HepG2 (cell line): Measurements from ENCODE around the gene WWC2. TPM values are rescaled to one million over a fixed set of nuclear protein-coding genes. Genes with fewer than 3 reads are reported as not detected.

Source experiments
- HMGXB4 ChIP-seq, 2 experiments: sonication (generic) in 1 of 2; formaldehyde crosslinking in 1 of 2; IDR thresholded peaks; 2 replicates each; pipeline versions ENCODE4 v1.4.0 to v1.6.1; 2018 to 2020; ENCODE audit warnings: missing genetic modification reagents in 2 of 2, borderline replicate concordance in 1 of 2, low read depth in 1 of 2, mild to moderate bottlenecking in 1 of 2, missing biosample characterization in 1 of 2
- HOXA3 ChIP-seq: sonication (generic); formaldehyde crosslinking; IDR thresholded peaks from 2 replicates; pipeline ENCODE4 v1.5.0; 2020; ENCODE audit warnings: missing genetic modification reagents
- JARID2 ChIP-seq: sonication (generic); formaldehyde crosslinking; IDR thresholded peaks from 2 replicates; pipeline ENCODE4 v1.8.1; 2023; ENCODE audit warnings: missing genetic modification reagents, inconsistent platforms; ENCODE audit not compliant: insufficient replicate concordance
- KDM4B ChIP-seq: sonication (generic); formaldehyde crosslinking; IDR thresholded peaks from 2 replicates; pipeline ENCODE4 v1.4.0; 2020; ENCODE audit warnings: missing genetic modification reagents
- NFE2 ChIP-seq: sonication (generic); formaldehyde crosslinking; IDR thresholded peaks from 2 replicates; pipeline ENCODE4 v1.4.0; 2020; ENCODE audit warnings: missing genetic modification reagents
- NRL ChIP-seq: sonication (generic); formaldehyde crosslinking; IDR thresholded peaks from 2 replicates; pipeline ENCODE4 v1.5.0; 2020; ENCODE audit warnings: missing genetic modification reagents, mild to moderate bottlenecking, moderate library complexity, borderline replicate concordance
- SIX1 ChIP-seq: sonication (generic); formaldehyde crosslinking; IDR thresholded peaks from 2 replicates; pipeline ENCODE4 v1.4.0; 2020; ENCODE audit warnings: missing genetic modification reagents, borderline replicate concordance
- SMAD1 ChIP-seq: sonication (generic); formaldehyde crosslinking; IDR thresholded peaks from 2 replicates; pipeline ENCODE4 v1.4.0; 2020; ENCODE audit warnings: missing genetic modification reagents, low read depth, mild to moderate bottlenecking, borderline replicate concordance
- TARDBP ChIP-seq: sonication (generic); formaldehyde crosslinking; IDR thresholded peaks from 2 replicates; pipeline ENCODE4 v1.8.0; 2022; ENCODE audit warnings: mild to moderate bottlenecking, missing genetic modification reagents
- TCF12 ChIP-seq, 2 experiments: fragments of 450-650 bp in 1 of 2; sonication (generic) in 1 of 2; formaldehyde crosslinking in 1 of 2; IDR thresholded peaks; 2 replicates each; pipeline versions ENCODE4 v1.6.1 to v1.8.0; 2017 to 2022; ENCODE audit warnings: antibody characterized with exemption in 1 of 2, mild to moderate bottlenecking in 1 of 2, missing genetic modification reagents in 1 of 2, moderate library complexity in 1 of 2
- ZBTB38 ChIP-seq: sonication (generic); formaldehyde crosslinking; IDR thresholded peaks from 2 replicates; pipeline ENCODE4 v1.5.1; 2020; ENCODE audit warnings: mild to moderate bottlenecking, missing genetic modification reagents
- ZMYM2 ChIP-seq: sonication (generic); formaldehyde crosslinking; IDR thresholded peaks from 2 replicates; pipeline ENCODE4 v1.8.0; 2022; ENCODE audit warnings: mild to moderate bottlenecking, missing genetic modification reagents
- ZNF274 ChIP-seq: sonication (generic); formaldehyde crosslinking; IDR thresholded peaks from 2 replicates; pipeline ENCODE4 v1.5.1; 2020; ENCODE audit warnings: mild to moderate bottlenecking, missing genetic modification reagents
- ZNF816 ChIP-seq: sonication (generic); formaldehyde crosslinking; IDR thresholded peaks from 2 replicates; pipeline ENCODE4 v1.8.0; 2022; ENCODE audit warnings: missing genetic modification reagents, mild to moderate bottlenecking, borderline replicate concordance
- polyA plus RNA-seq, 8 experiments: library from polyadenylated mRNA; depleted of rRNA in 3 of 8; stranded (reverse) in 7 of 8; unstranded in 1 of 8; fragments of >200 nt; fragmentation: Illumina TruSeq in 4 of 8; extraction: Trizol in 4 of 8; gene quantifications; 2 replicates each; pipeline versions ENCODE4 v1.2.1 to v1.2.3, GENCODE V29; 2011 to 2016; ENCODE audit warnings: low read depth in 4 of 8, missing spikeins in 1 of 8, mixed read lengths in 1 of 8; ENCODE audit not compliant: insufficient read depth in 1 of 8
- total RNA-seq, 5 experiments: library from RNA; depleted of rRNA; stranded (reverse); fragments of >200 nt; fragmentation: Illumina TruSeq; extraction: Trizol; gene quantifications; 2 replicates each; pipeline ENCODE4 v1.2.3, GENCODE V29; 2016; ENCODE audit warnings: low read depth in 1 of 5
- TF ChIP-seq, protein P1 (sequence below): sonication (generic); formaldehyde crosslinking; IDR thresholded peaks from 2 replicates; pipeline ENCODE4 v1.4.0; 2020; ENCODE audit warnings: missing genetic modification reagents, borderline replicate concordance
- TF ChIP-seq, protein P2 (sequence below): sonication (generic); formaldehyde crosslinking; IDR thresholded peaks from 2 replicates; pipeline ENCODE4 v1.5.1; 2020; ENCODE audit warnings: missing genetic modification reagents, mild to moderate bottlenecking, borderline replicate concordance
- TF ChIP-seq, protein P3 (sequence below): sonication (generic); formaldehyde crosslinking; IDR thresholded peaks from 2 replicates; pipeline ENCODE4 v1.4.0; 2020; ENCODE audit warnings: missing genetic modification reagents

Gene WWC2
- total and polyA plus RNA-seq, 2 of the 13 experiments (the other 11 are each of a cell fraction or from before 2014, with no cell fraction given), result 40.0 to 50.1 TPM

DNA sequence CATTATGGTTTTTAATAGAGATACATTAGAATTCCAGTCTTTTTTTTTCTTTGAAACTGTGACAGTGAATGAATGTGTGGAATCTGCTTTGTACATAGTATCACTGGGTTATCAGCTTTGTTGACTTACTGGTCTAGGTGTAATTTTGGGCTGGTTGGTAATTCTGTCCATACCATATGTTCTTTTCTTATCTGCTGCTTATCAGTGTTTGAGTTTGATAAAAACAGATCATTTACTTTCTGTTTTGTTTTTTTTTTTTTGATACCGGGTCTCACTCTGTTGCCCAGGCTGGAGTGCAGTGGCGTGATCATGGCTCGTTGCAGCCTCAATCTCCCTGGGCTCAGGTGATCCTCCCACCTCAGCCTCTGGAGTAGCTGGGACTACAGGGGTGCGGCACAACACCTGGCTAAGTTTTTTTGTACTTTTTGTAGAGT is 12.4 kb downstream of the WWC2 start (continued):
- TF ChIP-seq, protein P1, sequence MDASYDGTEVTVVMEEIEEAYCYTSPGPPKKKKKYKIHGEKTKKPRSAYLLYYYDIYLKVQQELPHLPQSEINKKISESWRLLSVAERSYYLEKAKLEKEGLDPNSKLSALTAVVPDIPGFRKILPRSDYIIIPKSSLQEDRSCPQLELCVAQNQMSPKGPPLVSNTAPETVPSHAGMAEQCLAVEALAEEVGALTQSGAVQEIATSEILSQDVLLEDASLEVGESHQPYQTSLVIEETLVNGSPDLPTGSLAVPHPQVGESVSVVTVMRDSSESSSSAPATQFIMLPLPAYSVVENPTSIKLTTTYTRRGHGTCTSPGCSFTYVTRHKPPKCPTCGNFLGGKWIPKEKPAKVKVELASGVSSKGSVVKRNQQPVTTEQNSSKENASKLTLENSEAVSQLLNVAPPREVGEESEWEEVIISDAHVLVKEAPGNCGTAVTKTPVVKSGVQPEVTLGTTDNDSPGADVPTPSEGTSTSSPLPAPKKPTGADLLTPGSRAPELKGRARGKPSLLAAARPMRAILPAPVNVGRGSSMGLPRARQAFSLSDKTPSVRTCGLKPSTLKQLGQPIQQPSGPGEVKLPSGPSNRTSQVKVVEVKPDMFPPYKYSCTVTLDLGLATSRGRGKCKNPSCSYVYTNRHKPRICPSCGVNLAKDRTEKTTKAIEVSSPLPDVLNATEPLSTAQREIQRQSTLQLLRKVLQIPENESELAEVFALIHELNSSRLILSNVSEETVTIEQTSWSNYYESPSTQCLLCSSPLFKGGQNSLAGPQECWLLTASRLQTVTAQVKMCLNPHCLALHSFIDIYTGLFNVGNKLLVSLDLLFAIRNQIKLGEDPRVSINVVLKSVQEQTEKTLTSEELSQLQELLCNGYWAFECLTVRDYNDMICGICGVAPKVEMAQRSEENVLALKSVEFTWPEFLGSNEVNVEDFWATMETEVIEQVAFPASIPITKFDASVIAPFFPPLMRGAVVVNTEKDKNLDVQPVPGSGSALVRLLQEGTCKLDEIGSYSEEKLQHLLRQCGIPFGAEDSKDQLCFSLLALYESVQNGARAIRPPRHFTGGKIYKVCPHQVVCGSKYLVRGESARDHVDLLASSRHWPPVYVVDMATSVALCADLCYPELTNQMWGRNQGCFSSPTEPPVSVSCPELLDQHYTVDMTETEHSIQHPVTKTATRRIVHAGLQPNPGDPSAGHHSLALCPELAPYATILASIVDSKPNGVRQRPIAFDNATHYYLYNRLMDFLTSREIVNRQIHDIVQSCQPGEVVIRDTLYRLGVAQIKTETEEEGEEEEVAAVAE, result 0 out of 2 replicates have a peak, but pooled peaks have one; percentile 21
- TF ChIP-seq HMGXB4 (CRISPR knock-in tag; IDR thresholded peaks at IDR 0.05; ENCODE audit: borderline replicate concordance in 1 of 2, low read depth in 1 of 2) (peak in 1 of 2 experiments; percentile 32; a peak in 1 of 4 replicates), HOXA3 (0 out of 2 replicates have a peak, but pooled peaks have one; percentile 21), SIX1 (peak; percentile 83), ZNF816 (CRISPR knock-in tag) (no peak), ZBTB38 (CRISPR knock-in tag) (no peak), ZMYM2 (CRISPR knock-in tag) (peak; percentile 54; the same call in 1 of the 2 replicates), JARID2 (CRISPR knock-in tag) (no peak), KDM4B (CRISPR knock-in tag) (no peak), TCF12 (IDR thresholded peaks at IDR 0.05) (no peak), TCF12 (CRISPR knock-in tag; IDR thresholded peaks at IDR 0.05) (no peak), TARDBP (CRISPR knock-in tag) (peak; percentile 82), ZNF274 (0 out of 2 replicates have a peak, but pooled peaks have one; percentile 53), NRL (CRISPR knock-in tag) (no peak), SMAD1 (CRISPR knock-in tag) (no peak), NFE2 (CRISPR knock-in tag) (no peak)
- TF ChIP-seq, protein P2, sequence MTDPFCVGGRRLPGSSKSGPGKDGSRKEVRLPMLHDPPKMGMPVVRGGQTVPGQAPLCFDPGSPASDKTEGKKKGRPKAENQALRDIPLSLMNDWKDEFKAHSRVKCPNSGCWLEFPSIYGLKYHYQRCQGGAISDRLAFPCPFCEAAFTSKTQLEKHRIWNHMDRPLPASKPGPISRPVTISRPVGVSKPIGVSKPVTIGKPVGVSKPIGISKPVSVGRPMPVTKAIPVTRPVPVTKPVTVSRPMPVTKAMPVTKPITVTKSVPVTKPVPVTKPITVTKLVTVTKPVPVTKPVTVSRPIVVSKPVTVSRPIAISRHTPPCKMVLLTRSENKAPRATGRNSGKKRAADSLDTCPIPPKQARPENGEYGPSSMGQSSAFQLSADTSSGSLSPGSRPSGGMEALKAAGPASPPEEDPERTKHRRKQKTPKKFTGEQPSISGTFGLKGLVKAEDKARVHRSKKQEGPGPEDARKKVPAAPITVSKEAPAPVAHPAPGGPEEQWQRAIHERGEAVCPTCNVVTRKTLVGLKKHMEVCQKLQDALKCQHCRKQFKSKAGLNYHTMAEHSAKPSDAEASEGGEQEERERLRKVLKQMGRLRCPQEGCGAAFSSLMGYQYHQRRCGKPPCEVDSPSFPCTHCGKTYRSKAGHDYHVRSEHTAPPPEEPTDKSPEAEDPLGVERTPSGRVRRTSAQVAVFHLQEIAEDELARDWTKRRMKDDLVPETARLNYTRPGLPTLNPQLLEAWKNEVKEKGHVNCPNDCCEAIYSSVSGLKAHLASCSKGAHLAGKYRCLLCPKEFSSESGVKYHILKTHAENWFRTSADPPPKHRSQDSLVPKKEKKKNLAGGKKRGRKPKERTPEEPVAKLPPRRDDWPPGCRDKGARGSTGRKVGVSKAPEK (CRISPR knock-in tag), result no peak
- TF ChIP-seq, protein P3, sequence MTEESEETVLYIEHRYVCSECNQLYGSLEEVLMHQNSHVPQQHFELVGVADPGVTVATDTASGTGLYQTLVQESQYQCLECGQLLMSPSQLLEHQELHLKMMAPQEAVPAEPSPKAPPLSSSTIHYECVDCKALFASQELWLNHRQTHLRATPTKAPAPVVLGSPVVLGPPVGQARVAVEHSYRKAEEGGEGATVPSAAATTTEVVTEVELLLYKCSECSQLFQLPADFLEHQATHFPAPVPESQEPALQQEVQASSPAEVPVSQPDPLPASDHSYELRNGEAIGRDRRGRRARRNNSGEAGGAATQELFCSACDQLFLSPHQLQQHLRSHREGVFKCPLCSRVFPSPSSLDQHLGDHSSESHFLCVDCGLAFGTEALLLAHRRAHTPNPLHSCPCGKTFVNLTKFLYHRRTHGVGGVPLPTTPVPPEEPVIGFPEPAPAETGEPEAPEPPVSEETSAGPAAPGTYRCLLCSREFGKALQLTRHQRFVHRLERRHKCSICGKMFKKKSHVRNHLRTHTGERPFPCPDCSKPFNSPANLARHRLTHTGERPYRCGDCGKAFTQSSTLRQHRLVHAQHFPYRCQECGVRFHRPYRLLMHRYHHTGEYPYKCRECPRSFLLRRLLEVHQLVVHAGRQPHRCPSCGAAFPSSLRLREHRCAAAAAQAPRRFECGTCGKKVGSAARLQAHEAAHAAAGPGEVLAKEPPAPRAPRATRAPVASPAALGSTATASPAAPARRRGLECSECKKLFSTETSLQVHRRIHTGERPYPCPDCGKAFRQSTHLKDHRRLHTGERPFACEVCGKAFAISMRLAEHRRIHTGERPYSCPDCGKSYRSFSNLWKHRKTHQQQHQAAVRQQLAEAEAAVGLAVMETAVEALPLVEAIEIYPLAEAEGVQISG (CRISPR knock-in tag), result no peak
